ENCODE data around the gene CXCL12. TPM values are rescaled to one million over a fixed set of nuclear protein-coding genes. Genes with fewer than 3 reads are reported as not detected.

CXCL12 gene
- total RNA-seq, 4 donors from 2014 or later = 6.7 to 65.2 (median 13.9) TPM

GRCh38 chr10:44399659-44400451 is 15.0 kb upstream of the CXCL12 start:
- H3K27ac ChIP-seq = no peak overlapping the region
- H3K9me3 ChIP-seq = no peaks in the 10 kb centered on the region
- no peaks in the 10 kb centered on the region for H3K36me3 ChIP-seq
- TF ChIP-seq, protein P1, sequence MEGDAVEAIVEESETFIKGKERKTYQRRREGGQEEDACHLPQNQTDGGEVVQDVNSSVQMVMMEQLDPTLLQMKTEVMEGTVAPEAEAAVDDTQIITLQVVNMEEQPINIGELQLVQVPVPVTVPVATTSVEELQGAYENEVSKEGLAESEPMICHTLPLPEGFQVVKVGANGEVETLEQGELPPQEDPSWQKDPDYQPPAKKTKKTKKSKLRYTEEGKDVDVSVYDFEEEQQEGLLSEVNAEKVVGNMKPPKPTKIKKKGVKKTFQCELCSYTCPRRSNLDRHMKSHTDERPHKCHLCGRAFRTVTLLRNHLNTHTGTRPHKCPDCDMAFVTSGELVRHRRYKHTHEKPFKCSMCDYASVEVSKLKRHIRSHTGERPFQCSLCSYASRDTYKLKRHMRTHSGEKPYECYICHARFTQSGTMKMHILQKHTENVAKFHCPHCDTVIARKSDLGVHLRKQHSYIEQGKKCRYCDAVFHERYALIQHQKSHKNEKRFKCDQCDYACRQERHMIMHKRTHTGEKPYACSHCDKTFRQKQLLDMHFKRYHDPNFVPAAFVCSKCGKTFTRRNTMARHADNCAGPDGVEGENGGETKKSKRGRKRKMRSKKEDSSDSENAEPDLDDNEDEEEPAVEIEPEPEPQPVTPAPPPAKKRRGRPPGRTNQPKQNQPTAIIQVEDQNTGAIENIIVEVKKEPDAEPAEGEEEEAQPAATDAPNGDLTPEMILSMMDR (IDR thresholded peaks at IDR 0.05) = no peak
- TF ChIP-seq POLR2A (IDR thresholded peaks at IDR 0.05) = no peak
- no peaks in the 10 kb centered on the region for H3K27me3 ChIP-seq
- no peak overlapping the region for H3K4me3 ChIP-seq
- no peak for DNase-seq
- H3K4me1 ChIP-seq = no peaks in the 10 kb centered on the region

DNA sequence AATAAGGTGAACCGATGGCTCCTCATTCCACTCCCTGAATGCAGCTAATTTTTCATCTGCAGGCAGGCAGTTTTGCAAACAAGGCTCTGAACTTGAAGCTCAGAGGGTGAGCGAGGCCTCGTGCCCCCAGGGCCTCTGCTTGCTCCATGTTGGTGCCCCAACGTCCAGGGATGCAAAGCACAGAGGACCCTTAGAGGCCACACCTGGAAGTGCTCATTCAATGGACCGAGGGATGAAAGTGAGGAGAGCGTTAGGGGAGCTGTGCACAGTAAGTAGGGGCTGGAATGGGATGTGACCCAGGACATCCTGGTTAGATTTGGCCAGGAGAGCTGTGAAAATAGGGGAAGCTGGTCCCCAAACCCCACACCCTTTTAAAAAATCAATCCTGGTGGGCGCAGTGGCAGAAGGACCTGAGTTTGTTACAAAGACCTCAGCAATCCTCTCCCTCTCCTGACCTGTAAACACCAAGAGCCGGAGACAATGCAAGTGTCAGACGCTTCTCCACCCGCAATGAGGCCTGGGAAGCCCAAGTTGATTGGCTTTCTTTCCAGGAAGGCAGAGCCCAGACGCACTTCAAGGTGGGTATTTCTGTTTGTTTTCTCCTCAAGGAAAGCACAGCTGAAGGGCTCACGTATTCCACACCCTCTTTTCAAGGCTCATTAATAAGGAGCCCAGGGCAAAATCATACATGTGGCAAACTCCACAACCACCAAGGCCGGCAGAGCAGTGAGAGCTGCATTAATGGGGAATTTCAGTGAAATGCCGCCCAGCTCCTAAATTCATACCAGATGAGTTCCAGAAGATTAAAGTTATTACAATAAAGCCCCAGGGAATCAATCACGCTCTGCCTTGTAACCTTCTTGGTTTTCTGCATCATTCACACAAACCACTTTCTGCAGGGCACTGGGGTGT is 14.1 kb upstream of the CXCL12 start:
- Histone ChIP-seq H3K9me3 (no peaks in the 10 kb centered on the region), H3K27me3 (no peaks in the 10 kb centered on the region), H3K36me3 (no peaks in the 10 kb centered on the region), H3K4me1 (no peaks in the 10 kb centered on the region), H3K27ac (no peak overlapping the region), H3K4me3 (no peak overlapping the region)
- TF ChIP-seq, protein P1 (IDR thresholded peaks at IDR 0.05) = no peak
- no peak for TF ChIP-seq POLR2A (IDR thresholded peaks at IDR 0.05)
- no peak for DNase-seq

DNA sequence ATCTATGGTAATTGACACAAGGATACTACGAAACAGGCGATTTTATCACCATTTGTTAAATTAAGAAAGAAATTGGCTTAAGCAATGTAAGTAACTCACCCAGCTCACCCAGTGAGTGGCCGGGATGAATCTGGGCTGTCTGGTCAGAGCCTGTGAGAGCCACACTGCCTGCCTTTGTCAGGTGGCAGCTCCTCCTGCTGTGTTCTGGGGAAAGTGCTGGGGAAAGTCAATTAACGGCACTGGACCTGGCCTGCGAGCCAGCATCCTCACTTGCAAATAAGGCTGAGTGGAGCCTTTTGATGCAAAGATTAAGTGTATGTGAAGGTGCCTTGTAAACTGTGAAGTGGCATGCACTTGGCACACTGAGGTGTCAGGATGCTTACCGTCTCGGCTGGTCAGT is 13.4 kb upstream of the CXCL12 start:
- Histone ChIP-seq H3K4me1 (no peaks in the 10 kb centered on the region), H3K27me3 (no peaks in the 10 kb centered on the region), H3K4me3 (no peak overlapping the region), H3K36me3 (no peaks in the 10 kb centered on the region), H3K9me3 (no peaks in the 10 kb centered on the region), H3K27ac (no peak overlapping the region)
- DNase-seq = no peak
- TF ChIP-seq, protein P1 (IDR thresholded peaks at IDR 0.05) = no peak
- TF ChIP-seq POLR2A (IDR thresholded peaks at IDR 0.05) = no peak

DNA sequence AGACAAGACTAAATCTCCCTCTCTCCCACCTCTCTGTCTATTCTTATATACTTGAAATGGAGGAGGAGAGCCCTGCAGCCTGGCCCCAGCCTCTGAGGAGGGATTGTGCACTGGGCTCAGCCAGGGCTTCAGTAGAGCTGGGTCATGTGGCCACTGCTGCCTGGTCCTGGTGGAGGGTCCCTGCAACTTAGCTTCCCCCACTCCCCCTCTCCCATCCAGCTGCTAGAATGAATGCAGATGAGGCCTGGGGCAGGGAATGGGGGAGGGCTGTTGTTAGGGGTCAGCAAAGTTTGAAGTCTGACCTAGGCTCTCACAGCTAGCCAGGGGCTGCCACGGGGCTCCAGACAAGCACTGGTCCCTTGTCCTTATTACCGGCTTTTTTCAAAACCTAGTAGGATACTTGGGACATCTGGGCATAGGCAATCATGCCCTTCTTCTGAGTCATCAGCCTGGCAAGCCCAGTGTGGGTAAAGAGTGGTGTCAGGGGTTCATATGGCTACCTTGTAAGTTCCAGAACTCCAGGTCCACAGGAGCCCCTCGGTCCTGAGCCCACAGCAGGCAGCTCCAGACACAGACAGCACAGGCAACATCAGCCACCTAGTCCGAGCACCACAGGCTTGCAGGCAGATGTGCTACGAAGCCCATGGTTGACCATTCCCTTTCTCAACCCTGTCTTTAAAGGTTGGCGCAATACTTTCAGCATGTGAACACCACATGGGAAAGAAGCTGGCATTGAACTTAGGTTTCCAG is 12.8 kb upstream of the CXCL12 start:
- no peak for TF ChIP-seq POLR2A (IDR thresholded peaks at IDR 0.05)
- Histone ChIP-seq H3K27ac (no peak overlapping the region), H3K27me3 (no peaks in the 10 kb centered on the region), H3K4me1 (no peaks in the 10 kb centered on the region), H3K9me3 (no peaks in the 10 kb centered on the region), H3K36me3 (no peaks in the 10 kb centered on the region), H3K4me3 (no peak overlapping the region)
- no peak for DNase-seq

DNA sequence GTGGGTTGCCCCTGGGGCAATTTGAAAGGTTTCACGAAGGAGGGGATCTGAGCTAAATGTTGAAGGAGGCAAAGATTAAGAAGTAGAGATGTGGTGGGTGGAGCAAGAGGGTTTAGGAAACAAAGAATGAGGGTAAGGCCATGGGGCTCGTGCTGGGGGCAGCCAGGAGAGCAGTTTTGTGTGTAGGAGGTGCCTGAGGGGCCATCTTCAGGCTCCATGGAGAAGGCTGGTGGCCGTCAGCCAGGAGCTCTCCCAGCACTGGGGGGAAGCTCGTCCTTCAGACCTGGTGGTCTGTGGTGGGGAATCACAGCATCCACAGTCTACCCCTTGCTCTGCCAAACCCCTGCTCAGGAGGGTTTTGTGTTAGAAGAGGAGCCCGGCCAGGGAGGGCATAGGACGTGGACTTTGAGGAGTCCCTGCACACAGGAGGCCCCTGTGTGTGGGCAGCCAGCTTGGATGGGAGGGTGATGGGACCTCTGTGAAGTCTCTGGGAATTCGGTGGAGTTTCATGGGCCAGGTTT is 11.8 kb upstream of the CXCL12 start:
- Histone ChIP-seq H3K4me3 (no peak overlapping the region), H3K36me3 (no peaks in the 10 kb centered on the region), H3K27me3 (no peaks in the 10 kb centered on the region), H3K4me1 (no peaks in the 10 kb centered on the region), H3K27ac (no peak overlapping the region), H3K9me3 (no peaks in the 10 kb centered on the region)
- no peak for DNase-seq
- TF ChIP-seq, protein P1 (IDR thresholded peaks at IDR 0.05) = no peak
- no peak for TF ChIP-seq POLR2A (IDR thresholded peaks at IDR 0.05)
